HG03108 (cell line): ENCODE results near the gene PCDHB10.
"Not testable (repeated sequence)": the region's sequence is repeated elsewhere in the genome, so short reads cannot be mapped to it uniquely, and the experiment has no call there.

Experiments used
- ATAC-seq: cut with Tn5 transposase; IDR thresholded peaks from one replicate; pipeline ENCODE4 v1.9.1; 2021; ENCODE audit warnings: moderate library complexity; ENCODE audit not compliant: unreplicated experiment

The PCDHB10 gene

GRCh38 chr5:141186897-141187512, 5.1 kb upstream of the PCDHB10 start, which contains the start of gene PCDHB9:
TSS of gene PCDHB9 (plus strand) at chr5:141187161. CDS start at chr5:141187319, 158 bp downstream.
- no peak for ATAC-seq

GRCh38 chr5:141188682-141189081, 3.5 kb upstream of the PCDHB10 start:
- ATAC-seq = not testable (repeated sequence)

DNA sequence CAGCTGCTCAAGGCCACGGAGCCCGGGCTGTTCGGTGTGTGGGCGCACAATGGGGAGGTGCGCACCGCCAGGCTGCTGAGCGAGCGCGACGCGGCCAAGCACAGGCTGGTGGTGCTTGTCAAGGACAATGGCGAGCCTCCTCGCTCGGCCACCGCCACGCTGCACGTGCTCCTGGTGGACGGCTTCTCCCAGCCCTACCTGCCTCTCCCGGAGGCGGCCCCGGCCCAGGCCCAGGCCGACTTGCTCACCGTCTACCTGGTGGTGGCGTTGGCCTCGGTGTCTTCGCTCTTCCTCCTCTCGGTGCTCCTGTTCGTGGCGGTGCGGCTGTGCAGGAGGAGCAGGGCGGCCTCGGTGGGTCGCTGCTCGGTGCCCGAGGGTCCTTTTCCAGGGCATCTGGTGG, 3.0 kb upstream of the PCDHB10 start:
- ATAC-seq = not testable (repeated sequence)

DNA sequence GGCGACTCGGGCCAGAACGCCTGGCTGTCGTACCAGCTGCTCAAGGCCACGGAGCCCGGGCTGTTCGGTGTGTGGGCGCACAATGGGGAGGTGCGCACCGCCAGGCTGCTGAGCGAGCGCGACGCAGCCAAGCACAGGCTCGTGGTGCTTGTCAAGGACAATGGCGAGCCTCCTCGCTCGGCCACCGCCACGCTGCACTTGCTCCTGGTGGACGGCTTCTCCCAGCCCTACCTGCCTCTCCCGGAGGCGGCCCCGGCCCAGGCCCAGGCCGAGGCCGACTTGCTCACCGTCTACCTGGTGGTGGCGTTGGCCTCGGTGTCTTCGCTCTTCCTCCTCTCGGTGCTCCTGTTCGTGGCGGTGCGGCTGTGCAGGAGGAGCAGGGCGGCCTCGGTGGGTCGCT, 2.2 kb downstream of the PCDHB10 start:
- ATAC-seq = not testable (repeated sequence)

DNA sequence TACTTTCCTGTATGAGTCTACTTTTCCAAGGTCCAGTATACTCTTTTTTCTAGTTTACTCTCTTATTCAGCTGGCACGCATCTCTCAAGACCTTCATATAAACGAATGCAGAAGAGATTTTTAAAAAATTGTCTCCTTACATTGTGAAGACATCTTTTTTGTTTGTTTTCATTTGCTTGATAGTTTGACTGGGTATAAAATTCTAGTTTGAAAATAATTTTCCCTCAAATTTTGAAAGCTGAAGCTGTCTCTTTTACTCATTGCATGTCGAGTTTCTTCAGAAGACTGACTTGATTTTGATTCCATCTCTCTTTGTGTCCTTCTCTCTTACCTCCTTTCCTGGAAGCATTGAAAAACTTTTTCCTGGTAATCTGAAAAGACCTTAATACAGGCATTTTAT, 4.2 kb downstream of the PCDHB10 start:
- no peak for ATAC-seq

GRCh38 chr5:141199359-141200235, 7.4 kb downstream of the PCDHB10 start, which contains the start of gene PCDHB11:
TSS of gene PCDHB11 (plus strand) at chr5:141199627. CDS start at chr5:141199775, 148 bp downstream.
- ATAC-seq = no peak

GRCh38 chr5:141201126-141201525, 9.0 kb downstream of the PCDHB10 start:
- ATAC-seq = not testable (repeated sequence)

DNA sequence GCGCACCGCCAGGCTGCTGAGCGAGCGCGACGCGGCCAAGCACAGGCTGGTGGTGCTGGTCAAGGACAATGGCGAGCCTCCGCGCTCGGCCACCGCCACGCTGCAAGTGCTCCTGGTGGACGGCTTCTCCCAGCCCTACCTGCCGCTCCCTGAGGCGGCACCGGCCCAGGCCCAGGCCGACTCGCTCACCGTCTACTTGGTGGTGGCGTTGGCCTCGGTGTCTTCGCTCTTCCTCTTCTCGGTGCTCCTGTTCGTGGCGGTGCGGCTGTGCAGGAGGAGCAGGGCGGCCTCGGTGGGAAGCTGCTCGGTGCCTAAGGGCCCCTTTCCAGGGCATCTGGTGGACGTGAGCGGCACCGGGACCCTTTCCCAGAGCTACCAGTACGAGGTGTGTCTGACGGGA, 9.5 kb downstream of the PCDHB10 start:
- ATAC-seq = not testable (repeated sequence)

- no peak for ATAC-seq
Measured at GRCh38 chr5:141208478-141208877, 16.3 kb downstream of the PCDHB10 start, which contains the start of gene PCDHB12. TSS of gene PCDHB12 (plus strand) at chr5:141208719. CDS start at chr5:141208908, 189 bp downstream.

DNA sequence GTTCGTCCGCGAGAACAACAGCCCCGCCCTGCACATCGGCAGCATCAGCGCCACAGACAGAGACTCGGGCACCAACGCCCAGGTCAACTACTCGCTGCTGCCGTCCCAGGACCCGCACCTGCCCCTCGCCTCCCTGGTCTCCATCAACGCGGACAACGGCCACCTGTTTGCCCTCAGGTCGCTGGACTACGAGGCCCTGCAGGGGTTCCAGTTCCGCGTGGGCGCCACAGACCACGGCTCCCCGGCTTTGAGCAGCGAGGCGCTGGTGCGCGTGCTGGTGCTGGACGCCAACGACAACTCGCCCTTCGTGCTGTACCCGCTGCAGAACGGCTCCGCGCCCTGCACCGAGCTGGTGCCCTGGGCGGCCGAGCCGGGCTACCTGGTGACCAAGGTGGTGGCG, 18.1 kb downstream of the PCDHB10 start:
- ATAC-seq = not testable (repeated sequence)

DNA sequence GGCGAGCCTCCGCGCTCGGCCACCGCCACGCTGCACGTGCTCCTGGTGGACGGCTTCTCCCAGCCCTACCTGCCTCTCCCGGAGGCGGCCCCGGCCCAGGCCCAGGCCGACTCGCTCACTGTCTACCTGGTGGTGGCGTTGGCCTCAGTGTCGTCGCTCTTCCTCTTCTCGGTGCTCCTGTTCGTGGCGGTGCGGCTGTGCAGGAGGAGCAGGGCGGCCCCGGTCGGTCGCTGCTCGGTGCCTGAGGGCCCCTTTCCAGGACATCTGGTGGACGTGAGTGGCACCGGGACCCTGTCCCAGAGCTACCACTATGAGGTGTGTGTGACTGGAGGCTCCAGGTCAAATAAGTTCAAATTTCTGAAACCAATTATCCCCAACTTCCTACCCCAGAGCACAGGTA, 18.7 kb downstream of the PCDHB10 start:
- ATAC-seq = not testable (repeated sequence)

DNA sequence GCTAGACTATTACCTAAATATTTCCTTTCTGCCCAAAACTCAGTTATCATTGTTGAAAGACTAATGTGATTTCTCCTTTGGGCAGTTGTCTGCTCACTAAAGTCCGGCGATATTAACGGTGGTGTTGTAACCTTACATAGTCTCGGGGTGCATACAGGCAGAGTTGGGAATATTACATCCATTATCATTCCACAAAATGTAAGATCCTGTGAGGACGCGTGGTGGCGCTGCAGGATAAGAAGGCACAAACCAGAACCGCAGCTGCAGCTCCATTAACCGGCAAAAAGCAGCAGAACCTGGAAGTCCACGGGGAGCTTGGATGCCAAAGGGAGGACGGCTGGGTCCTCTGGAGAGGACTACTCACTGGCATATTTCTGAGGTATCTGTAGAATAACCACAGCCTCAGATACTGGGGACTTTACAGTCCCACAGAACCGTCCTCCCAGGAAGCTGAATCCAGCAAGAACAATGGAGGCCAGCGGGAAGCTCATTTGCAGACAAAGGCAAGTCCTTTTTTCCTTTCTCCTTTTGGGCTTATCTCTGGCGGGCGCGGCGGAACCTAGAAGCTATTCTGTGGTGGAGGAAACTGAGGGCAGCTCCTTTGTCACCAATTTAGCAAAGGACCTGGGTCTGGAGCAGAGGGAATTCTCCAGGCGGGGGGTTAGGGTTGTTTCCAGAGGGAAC, 21.6 kb downstream of the PCDHB10 start, which contains the start of gene PCDHB13:
Gene PCDHB13, plus strand, starts transcription at position 264 of the 684 bp plus-strand sequence. Its CDS starts 205 bp downstream, at position 469.
- not testable (repeated sequence) for ATAC-seq

DNA sequence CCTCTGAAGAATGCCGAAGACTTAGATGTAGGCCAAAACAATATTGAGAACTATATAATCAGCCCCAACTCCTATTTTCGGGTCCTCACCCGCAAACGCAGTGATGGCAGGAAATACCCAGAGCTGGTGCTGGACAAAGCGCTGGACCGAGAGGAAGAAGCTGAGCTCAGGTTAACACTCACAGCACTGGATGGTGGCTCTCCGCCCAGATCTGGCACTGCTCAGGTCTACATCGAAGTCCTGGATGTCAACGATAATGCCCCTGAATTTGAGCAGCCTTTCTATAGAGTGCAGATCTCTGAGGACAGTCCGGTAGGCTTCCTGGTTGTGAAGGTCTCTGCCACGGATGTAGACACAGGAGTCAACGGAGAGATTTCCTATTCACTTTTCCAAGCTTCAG, 22.4 kb downstream of the PCDHB10 start:
- not testable (repeated sequence) for ATAC-seq

GRCh38 chr5:141215504-141215903, 23.4 kb downstream of the PCDHB10 start:
- ATAC-seq = not testable (repeated sequence)

DNA sequence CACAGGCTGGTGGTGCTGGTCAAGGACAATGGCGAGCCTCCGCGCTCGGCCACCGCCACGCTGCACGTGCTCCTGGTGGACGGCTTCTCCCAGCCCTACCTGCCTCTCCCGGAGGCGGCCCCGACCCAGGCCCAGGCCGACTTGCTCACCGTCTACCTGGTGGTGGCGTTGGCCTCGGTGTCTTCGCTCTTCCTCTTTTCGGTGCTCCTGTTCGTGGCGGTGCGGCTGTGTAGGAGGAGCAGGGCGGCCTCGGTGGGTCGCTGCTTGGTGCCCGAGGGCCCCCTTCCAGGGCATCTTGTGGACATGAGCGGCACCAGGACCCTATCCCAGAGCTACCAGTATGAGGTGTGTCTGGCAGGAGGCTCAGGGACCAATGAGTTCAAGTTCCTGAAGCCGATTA, 23.9 kb downstream of the PCDHB10 start:
- ATAC-seq = not testable (repeated sequence)

DNA sequence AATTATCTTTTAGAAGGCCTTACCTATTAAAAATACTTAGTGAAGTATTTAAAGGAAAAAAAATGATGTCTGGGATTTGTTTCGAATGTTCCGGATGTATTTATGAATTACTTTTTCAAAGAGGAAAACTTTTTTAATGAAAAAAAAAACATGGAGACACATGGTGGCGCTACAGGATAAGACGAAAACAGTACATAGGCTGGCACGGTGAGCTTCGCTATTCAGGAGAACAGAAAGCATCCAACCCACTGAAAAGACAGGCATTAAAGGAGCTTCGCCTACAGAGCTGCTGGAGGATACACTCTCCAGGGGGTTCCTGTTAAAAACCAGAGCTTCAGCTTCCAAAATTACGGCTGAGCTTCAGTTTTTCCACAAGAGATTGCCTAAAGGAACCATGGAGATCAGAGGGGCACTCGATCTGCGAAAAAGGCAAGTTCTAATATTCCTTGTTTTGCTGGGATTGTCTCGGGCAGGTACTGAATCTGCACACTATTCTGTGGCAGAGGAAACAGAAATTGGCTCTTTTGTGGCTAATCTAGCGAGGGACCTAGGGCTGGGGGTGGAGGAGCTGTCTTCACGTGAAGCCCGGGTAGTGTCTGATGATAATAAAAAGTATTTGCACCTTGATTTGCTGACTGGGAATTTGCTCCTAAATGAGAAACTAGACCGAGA, 31.1 kb downstream of the PCDHB10 start, which contains the start of gene PCDHB14:
Gene PCDHB14, plus strand, starts transcription at position 232 of the 672 bp plus-strand sequence. Its CDS starts 163 bp downstream, at position 395.
- no peak for ATAC-seq

DNA sequence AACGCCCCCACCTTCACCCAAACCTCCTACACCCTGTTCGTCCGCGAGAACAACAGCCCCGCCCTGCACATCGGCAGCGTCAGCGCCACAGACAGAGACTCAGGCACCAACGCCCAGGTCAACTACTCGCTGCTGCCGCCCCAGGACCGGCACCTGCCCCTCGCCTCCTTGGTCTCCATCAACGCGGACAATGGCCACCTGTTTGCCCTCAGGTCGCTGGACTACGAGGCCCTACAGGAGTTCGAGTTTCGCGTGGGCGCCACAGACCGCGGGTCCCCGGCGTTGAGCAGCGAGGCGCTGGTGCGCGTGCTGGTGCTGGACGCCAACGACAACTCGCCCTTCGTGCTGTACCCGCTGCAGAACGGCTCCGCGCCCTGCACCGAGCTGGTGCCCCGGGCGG, 32.7 kb downstream of the PCDHB10 start:
- ATAC-seq = not testable (repeated sequence)

DNA sequence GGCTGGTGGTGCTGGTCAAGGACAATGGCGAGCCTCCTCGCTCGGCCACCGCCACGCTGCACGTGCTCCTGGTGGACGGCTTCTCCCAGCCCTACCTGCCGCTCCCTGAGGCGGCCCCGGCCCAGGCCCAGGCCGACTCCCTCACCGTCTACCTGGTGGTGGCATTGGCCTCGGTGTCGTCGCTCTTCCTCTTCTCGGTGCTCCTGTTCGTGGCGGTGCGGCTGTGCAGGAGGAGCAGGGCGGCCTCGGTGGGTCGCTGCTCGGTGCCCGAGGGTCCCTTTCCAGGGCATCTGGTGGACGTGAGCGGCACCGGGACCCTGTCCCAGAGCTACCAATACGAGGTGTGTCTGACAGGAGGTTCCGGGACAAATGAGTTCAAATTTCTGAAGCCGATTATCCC, 33.3 kb downstream of the PCDHB10 start:
- not testable (repeated sequence) for ATAC-seq

GRCh38 chr5:141234109-141234667, 42.0 kb downstream of the PCDHB10 start:
- ATAC-seq = no peak

DNA sequence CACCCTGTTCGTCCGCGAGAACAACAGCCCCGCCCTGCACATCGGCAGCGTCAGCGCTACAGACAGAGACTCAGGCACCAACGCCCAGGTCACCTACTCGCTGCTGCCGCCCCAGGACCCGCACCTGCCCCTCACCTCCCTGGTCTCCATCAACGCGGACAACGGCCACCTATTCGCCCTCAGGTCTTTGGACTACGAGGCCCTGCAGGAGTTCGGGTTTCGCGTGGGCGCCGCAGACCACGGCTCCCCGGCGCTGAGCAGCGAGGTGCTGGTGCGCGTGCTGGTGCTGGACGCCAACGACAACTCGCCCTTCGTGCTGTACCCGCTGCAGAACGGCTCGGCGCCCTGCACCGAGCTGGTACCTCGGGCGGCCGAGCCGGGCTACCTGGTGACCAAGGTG, 43.8 kb downstream of the PCDHB10 start:
- ATAC-seq = not testable (repeated sequence)
